ENCODE results near the gene HOMER3. TPM values are rescaled to one million over a fixed set of nuclear protein-coding genes. Genes with fewer than 3 reads are reported as not detected.

Gene HOMER3
- total and polyA plus RNA-seq, 9 of the 15 experiments (the other 6 are each of a cell fraction or from before 2014, with no cell fraction given) = 1.3 to 5.1 (median 3.7) TPM; not detected in 2

- Histone ChIP-seq H3K79me2 (ENCODE audit: control insufficient read depth, insufficient read depth, low read length) (no peaks in the 10 kb centered on the region), H3K4me2 (ENCODE audit: insufficient read depth, low read length) (no peak overlapping the region), H3K36me3 (ENCODE audit: control insufficient read depth, insufficient read depth, low read length) (no peaks in the 10 kb centered on the region), H3K4me3 (no peak overlapping the region), H3K4me1 (replicated peaks in 1 of 2; ENCODE audit: control insufficient read depth in 2 of 2, insufficient read depth in 2 of 2, low read length in 2 of 2) (peaks cover 9 to 12% of the 10 kb centered on the region in 2 experiments), H3K9me1 (ENCODE audit: control insufficient read depth, insufficient read depth, low read length) (no peaks in the 10 kb centered on the region), H3K9ac (ENCODE audit: insufficient read depth in 1 of 2, low read depth in 2 of 2, low read length in 2 of 2) (no peak overlapping the region), H3K9me3 (replicated peaks; ENCODE audit: control insufficient read depth, insufficient read depth, low read depth, low read length) (no peaks in the 10 kb centered on the region), H3K27ac (ENCODE audit: extremely low read depth, low read depth, low read length) (no peak overlapping the region), H3K27me3 (ENCODE audit: control insufficient read depth in 2 of 2, insufficient read depth in 2 of 2, low read length in 2 of 2) (no peaks in the 10 kb centered on the region; a peak in 1 of 5 replicates), H4K20me1 (replicated peaks; ENCODE audit: control insufficient read depth, insufficient read depth, low read length) (no peaks in the 10 kb centered on the region), H2AFZ (ENCODE audit: low read depth, low read length) (no peak overlapping the region)
- 27% methylated on average over 9 of the region's 10 CpGs for WGBS (ENCODE audit: insufficient coverage, low coverage, missing lambda C conversion rate)
- CTCF ChIA-PET (ENCODE audit: low intra/inter-chr PET ratio) = interaction anchor here (0.7 kb wide), 1 partner anchor 15 kb away, joined by 6 read pairs; no protein-coding TSS in a partner anchor
- no TSS peak for BruUV-seq (replicated peaks)
- intact Hi-C loops (cut with micrococcal nuclease) (no loop called here), in situ Hi-C loops (cut with MboI) (no loop called here)
- DNase-seq (ENCODE audit: extremely low read depth in 1 of 4, low spot score in 3 of 4) (no peak), FAIRE-seq (no peak), ATAC-seq (no peak)
- TF ChIP-seq POLR3G (IDR thresholded peaks at IDR 0.05; ENCODE audit: extremely low read depth, insufficient read length, insufficient replicate concordance) (no peak), ZSCAN32 (CRISPR knock-in tag; IDR thresholded peaks at IDR 0.05) (no peak), ZNF212 (CRISPR knock-in tag; IDR thresholded peaks at IDR 0.05) (no peak), PBX2 (CRISPR knock-in tag; IDR thresholded peaks at IDR 0.05; ENCODE audit: low read depth) (no peak), PBX2 (tag; conservative IDR thresholded peaks at IDR 0.05; ENCODE audit: low read depth) (peak; percentile 43), ID3 (CRISPR knock-in tag; IDR thresholded peaks at IDR 0.05) (no peak), ID3 (tag; IDR thresholded peaks at IDR 0.05) (no peak), PKNOX1 (IDR thresholded peaks at IDR 0.05) (peak; percentile 54), MEIS2 (IDR thresholded peaks at IDR 0.05; ENCODE audit: partially characterized antibody) (peak; percentile 20), KDM2B (CRISPR knock-in tag; IDR thresholded peaks at IDR 0.05) (no peak)
- POLR2A ChIA-PET = no interaction called here
Observed at GRCh38 chr19:18975869-18976268, 34.9 kb upstream of the HOMER3 start.
